Mesothelial cell of epicardium (in vitro differentiated cells): ENCODE measurements around the gene C14orf132. TPM values are rescaled to one million over a fixed set of nuclear protein-coding genes. Genes with fewer than 3 reads are reported as not detected.

Source experiments
- DNase-seq, 2 experiments: peaks; one replicate each; pipeline ENCODE4 v3.0.0; 2021; ENCODE audit warnings: low spot score in 2 of 2; ENCODE audit not compliant: unreplicated experiment in 2 of 2
- H3K27ac Mint-ChIP-seq: 2 replicates; pipeline ENCODE4 v1.8.0; 2021; ENCODE audit warnings: mixed read lengths
- H3K27me3 Mint-ChIP-seq: 2 replicates; pipeline ENCODE4 v1.8.0; 2021; ENCODE audit warnings: low read depth, mixed read lengths
- H3K36me3 Mint-ChIP-seq: 2 replicates; pipeline ENCODE4 v1.8.0; 2021; ENCODE audit warnings: mixed read lengths
- H3K4me1 Mint-ChIP-seq: 2 replicates; pipeline ENCODE4 v1.8.0; 2021; ENCODE audit warnings: mixed read lengths
- H3K4me3 Mint-ChIP-seq: 2 replicates; pipeline ENCODE4 v1.8.0; 2021; ENCODE audit warnings: mild to moderate bottlenecking, moderate library complexity, mixed read lengths
- H3K9me3 Mint-ChIP-seq: 2 replicates; pipeline ENCODE4 v1.8.0; 2021; ENCODE audit warnings: mixed read lengths
- total RNA-seq: library from RNA; stranded (reverse); gene quantifications from 3 replicates; pipeline ENCODE4 v1.2.1, GENCODE V29; 2021
- TF ChIP-seq, protein P1 (sequence below): fragments of 200-600 bp; sonication (generic); IDR thresholded peaks from one replicate; pipeline ENCODE4 v1.5.0; 2021; ENCODE audit warnings: antibody characterized with exemption; ENCODE audit not compliant: unreplicated experiment

Gene C14orf132
- total RNA-seq, 1 donor from 2014 or later: 40.6 TPM

DNA sequence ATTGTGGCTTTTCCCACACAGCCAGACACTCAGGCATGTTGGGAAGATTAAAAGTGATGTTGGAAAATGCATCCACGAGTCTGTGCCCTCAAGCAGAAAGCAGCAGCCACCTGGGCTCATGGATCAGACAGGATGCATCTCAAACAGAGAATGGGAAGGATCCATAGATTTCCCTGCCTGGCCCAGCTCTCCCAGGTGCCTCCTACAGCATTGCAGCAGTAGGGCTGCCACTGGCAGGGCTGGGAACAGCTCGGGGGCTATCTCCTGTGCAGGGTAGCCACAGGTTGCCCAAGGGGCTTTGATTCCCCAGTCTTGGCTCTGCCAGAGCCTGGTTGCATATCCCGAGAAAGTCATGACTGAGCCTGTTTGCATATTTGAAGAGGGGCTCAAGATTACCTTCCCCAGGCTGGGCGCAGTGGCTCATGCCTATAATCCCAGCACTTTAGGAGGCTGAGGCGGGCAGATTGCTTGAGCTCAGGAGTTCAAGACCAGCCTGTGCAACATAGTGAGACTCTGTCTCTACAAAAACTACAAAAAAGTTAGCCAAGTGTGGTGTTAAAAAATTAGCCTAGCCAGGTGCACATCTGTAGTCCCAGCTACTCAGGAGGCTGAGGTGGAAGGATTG is 19.5 kb downstream of the C14orf132 start:
- H3K27ac Mint-ChIP-seq: no peak overlapping the region
- no peaks in the 10 kb centered on the region for H3K9me3 Mint-ChIP-seq
- TF ChIP-seq, protein P1, sequence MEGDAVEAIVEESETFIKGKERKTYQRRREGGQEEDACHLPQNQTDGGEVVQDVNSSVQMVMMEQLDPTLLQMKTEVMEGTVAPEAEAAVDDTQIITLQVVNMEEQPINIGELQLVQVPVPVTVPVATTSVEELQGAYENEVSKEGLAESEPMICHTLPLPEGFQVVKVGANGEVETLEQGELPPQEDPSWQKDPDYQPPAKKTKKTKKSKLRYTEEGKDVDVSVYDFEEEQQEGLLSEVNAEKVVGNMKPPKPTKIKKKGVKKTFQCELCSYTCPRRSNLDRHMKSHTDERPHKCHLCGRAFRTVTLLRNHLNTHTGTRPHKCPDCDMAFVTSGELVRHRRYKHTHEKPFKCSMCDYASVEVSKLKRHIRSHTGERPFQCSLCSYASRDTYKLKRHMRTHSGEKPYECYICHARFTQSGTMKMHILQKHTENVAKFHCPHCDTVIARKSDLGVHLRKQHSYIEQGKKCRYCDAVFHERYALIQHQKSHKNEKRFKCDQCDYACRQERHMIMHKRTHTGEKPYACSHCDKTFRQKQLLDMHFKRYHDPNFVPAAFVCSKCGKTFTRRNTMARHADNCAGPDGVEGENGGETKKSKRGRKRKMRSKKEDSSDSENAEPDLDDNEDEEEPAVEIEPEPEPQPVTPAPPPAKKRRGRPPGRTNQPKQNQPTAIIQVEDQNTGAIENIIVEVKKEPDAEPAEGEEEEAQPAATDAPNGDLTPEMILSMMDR: no peak
- H3K36me3 Mint-ChIP-seq: peaks cover 5% of the 10 kb centered on the region
- no peaks in the 10 kb centered on the region for H3K27me3 Mint-ChIP-seq
- H3K4me1 Mint-ChIP-seq: no peaks in the 10 kb centered on the region
- peak in 1 of 2 experiments; percentile 22 for DNase-seq
- no peak overlapping the region for H3K4me3 Mint-ChIP-seq

DNA sequence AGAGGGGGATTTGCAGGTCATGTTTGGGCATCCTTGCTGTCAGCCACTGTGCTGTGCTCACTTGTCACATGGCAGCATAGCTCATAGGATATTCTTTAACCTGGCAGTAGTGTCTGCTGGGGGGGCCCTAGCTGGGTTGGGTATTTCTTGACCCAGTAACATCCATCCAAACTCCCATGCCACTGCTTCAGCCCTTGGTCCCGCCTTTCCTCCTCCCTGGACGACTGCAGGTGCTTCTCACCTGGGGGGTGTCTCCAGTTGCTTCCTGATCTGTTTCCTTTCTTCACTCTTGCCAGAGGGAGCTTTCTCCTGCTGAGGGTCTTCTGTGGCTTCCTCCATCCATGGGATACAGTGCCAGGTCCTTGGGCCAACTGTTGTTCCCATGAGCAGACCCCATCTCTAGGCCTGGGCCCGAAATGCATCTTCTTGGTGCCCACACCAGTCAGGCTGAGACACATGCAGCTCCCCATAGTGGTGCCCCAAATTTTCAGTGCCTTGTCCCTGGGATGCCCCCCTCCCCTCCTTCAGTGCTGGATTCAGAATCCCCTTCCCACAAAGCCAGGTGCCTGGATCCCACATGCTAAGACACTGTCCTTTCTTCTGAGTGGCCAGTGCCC is 20.5 kb downstream of the C14orf132 start:
- no peak overlapping the region for H3K27ac Mint-ChIP-seq
- TF ChIP-seq, protein P1: no peak
- H3K4me1 Mint-ChIP-seq: no peaks in the 10 kb centered on the region
- H3K36me3 Mint-ChIP-seq: peaks cover 5% of the 10 kb centered on the region
- peak in 1 of 2 experiments; percentile 20 for DNase-seq
- no peaks in the 10 kb centered on the region for H3K9me3 Mint-ChIP-seq
- no peak overlapping the region for H3K4me3 Mint-ChIP-seq
- no peaks in the 10 kb centered on the region for H3K27me3 Mint-ChIP-seq

DNA sequence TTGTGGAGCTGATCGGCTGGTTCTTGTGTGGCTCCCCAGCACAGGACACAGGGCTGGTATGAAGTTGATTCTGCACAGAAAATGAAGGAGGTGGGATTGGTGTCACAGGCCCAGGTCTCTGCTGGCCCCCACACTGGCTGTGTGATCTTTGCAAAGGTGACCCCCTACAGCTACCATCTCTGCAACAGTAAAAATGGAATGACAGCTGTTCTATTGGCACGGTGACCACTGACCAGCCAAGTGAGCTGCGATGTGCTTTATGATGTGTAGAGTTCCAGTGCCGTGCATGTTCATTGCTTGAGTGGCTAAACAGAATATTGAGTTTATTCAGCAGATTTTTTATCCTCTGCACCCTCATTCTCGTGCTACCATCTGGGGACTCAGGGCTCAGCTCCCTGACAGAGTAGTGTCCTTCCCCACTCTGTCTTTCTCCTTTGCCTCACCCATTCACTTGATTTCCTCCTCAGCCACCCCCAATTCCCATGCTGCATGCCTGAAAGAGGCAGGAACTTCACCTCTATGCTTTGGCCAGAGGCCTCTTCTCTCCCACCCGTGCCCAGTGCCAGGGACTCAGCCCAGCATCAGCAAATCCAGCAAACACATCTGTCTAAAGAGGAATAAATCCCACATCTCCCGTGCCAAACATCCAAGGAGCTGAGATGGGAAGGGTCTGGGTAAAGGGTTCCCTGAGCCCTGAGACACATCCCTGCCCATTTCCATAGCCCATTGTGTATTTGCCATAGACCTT is 21.2 kb downstream of the C14orf132 start:
- DNase-seq: peak in 1 of 2 experiments; percentile 16
- H3K4me3 Mint-ChIP-seq: no peak overlapping the region
- no peaks in the 10 kb centered on the region for H3K27me3 Mint-ChIP-seq
- TF ChIP-seq, protein P1: no peak
- no peaks in the 10 kb centered on the region for H3K9me3 Mint-ChIP-seq
- H3K4me1 Mint-ChIP-seq: no peaks in the 10 kb centered on the region
- peaks cover 5% of the 10 kb centered on the region for H3K36me3 Mint-ChIP-seq
- no peak overlapping the region for H3K27ac Mint-ChIP-seq

DNA sequence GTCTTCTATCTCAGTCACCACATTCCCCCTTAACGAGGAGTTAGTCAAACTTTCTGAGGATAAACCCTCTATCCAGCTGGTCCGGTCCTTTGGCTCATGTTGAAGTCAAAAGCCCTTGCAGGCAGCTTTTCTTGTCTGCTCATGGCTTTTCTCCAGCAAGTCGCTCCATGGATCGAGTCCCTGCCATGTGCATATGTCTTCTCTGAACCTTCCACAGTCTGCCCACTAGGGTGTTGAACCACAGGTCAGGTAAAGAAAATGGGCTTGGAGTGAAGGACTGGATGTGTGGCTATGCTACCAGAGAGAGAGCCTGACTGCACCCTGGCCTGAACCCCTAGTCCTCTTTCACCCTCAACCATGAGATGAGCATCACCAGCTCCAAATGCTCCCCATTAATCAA is 22.8 kb downstream of the C14orf132 start:
- DNase-seq: peak in 1 of 2 experiments; percentile 6
- Mint-ChIP-seq H3K27ac (no peak overlapping the region), H3K9me3 (no peaks in the 10 kb centered on the region), H3K4me3 (no peak overlapping the region), H3K27me3 (no peaks in the 10 kb centered on the region), H3K4me1 (no peaks in the 10 kb centered on the region), H3K36me3 (peaks cover 5% of the 10 kb centered on the region)
- TF ChIP-seq, protein P1: no peak

DNA sequence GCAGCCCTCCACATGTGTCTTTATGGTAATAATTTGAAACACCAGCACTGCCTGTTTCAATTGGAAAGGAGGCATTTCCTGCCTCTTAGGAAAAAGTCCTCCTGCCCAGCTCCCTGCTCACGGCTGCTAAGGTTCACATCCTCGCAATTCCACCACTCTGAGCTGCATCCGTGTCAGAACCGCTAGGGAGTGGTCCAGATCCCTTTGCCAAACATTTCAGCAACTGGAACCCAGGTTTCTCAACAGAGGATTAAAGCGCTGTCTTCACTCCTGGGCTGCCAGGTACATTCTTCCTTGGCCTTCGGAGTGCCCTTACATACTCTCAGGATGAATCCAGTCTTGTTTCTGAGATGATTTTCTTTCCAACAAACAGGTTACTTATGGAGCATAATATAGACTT is 23.3 kb downstream of the C14orf132 start:
- no peak overlapping the region for H3K27ac Mint-ChIP-seq
- H3K27me3 Mint-ChIP-seq: no peaks in the 10 kb centered on the region
- no peaks in the 10 kb centered on the region for H3K9me3 Mint-ChIP-seq

More for the DNA sequence above, 23.3 kb downstream of the C14orf132 start:
- Mint-ChIP-seq H3K36me3 (peaks cover 5% of the 10 kb centered on the region), H3K4me1 (no peaks in the 10 kb centered on the region), H3K4me3 (no peak overlapping the region)
- TF ChIP-seq, protein P1: no peak
- DNase-seq: peak in 1 of 2 experiments; percentile 6
